PC-9 (cell line): ENCODE results near the gene HEMK1. TPM values are rescaled to one million over a fixed set of nuclear protein-coding genes. Genes with fewer than 3 reads are reported as not detected.
A peak's percentile ranks its signal among the peaks of the same experiment; 100 is the strongest.

Experiments used
- BruUV-seq: library from RNA; stranded (reverse); fragments of 400-500 nt; replicated peaks from 2 replicates; lab custom pipeline; 2021; lab: Mats Ljungman, UMichigan
- CTCF ChIA-PET: fragments of 300-600 bp; sonication (Branson Sonifier 250); formaldehyde crosslinking; loops from one replicate; lab custom pipeline; 2022; ENCODE audit warnings: antibody characterized with exemption; lab: Charles Lee
- POLR2A ChIA-PET: fragments of 300-600 bp; sonication (Branson Sonifier 250); formaldehyde crosslinking; loops from one replicate; lab custom pipeline; 2022; ENCODE audit warnings: antibody characterized with exemption; ENCODE audit not compliant: unreplicated experiment; lab: Charles Lee
- DNase-seq, 2 experiments: peaks; one replicate each; pipeline versions ENCODE4 v3.0.0 to v3.0.0-alpha.2; 2015 to 2022; ENCODE audit warnings: mixed read lengths in 1 of 2
- H2AFZ ChIP-seq: fragments of 200-600 bp; sonication (generic); 2 replicates; pipeline ENCODE4 v1.8.1; 2017; ENCODE audit warnings: antibody characterized with exemption
- H3F3A ChIP-seq: fragments of 200-600 bp; sonication (generic); 2 replicates; pipeline ENCODE4 v1.8.1; 2017; ENCODE audit warnings: antibody characterized with exemption, mild to moderate bottlenecking, low read depth; ENCODE audit not compliant: insufficient read depth
- H3K27ac ChIP-seq: fragments of 200-600 bp; sonication (generic); 2 replicates; pipeline ENCODE4 v1.6.1; 2016; ENCODE audit warnings: mixed run types
- H3K27me3 ChIP-seq: fragments of 200-600 bp; sonication (generic); 2 replicates; pipeline ENCODE4 v1.6.1; 2016; ENCODE audit warnings: low read depth, mixed run types; ENCODE audit not compliant: insufficient read depth
- H3K36me3 ChIP-seq: fragments of 200-600 bp; sonication (generic); 2 replicates; pipeline ENCODE4 v1.6.1; 2016; ENCODE audit warnings: low read depth, mixed run types
- H3K4me1 ChIP-seq: fragments of 200-600 bp; sonication (generic); replicated peaks from 2 replicates; pipeline ENCODE4 v1.6.1; 2016; ENCODE audit warnings: mixed run types; ENCODE audit not compliant: insufficient read depth
- H3K4me2 ChIP-seq: fragments of 200-600 bp; sonication (generic); 2 replicates; pipeline ENCODE4 v1.6.1; 2017; ENCODE audit warnings: mixed run types
- H3K4me3 ChIP-seq: fragments of 200-600 bp; sonication (generic); 2 replicates; pipeline ENCODE4 v1.6.1; 2016; ENCODE audit warnings: mixed run types
- H3K79me2 ChIP-seq: fragments of 200-600 bp; sonication (generic); 2 replicates; pipeline ENCODE4 v1.6.1; 2017; ENCODE audit warnings: low read depth, mixed run types
- H3K9me2 ChIP-seq: fragments of 200-600 bp; sonication (generic); 2 replicates; pipeline ENCODE4 v1.8.1; 2017; ENCODE audit warnings: mild to moderate bottlenecking; ENCODE audit not compliant: insufficient read depth
- H3K9me3 ChIP-seq: fragments of 200-600 bp; sonication (generic); 2 replicates; pipeline ENCODE4 v1.8.1; 2016; ENCODE audit warnings: low read depth; ENCODE audit not compliant: insufficient read depth
- H4K20me1 ChIP-seq: fragments of 200-600 bp; sonication (generic); 2 replicates; pipeline ENCODE4 v1.8.1; 2017; ENCODE audit not compliant: insufficient read depth
- EZH2 ChIP-seq: fragments of 200-600 bp; sonication (generic); IDR thresholded peaks from 2 replicates; pipeline ENCODE4 v1.8.0; 2017; ENCODE audit warnings: antibody characterized with exemption, low read depth
- intact Hi-C: fragments of 100-400 bp; cut with micrococcal nuclease; formaldehyde crosslinking; loops from one replicate; pipeline ENCODE4 v1.10.0; 2022; ENCODE audit not compliant: unreplicated experiment
- total RNA-seq: library from RNA; stranded (reverse); gene quantifications from 2 replicates; pipeline ENCODE4 v1.2.3, GENCODE V29; 2021
- TF ChIP-seq, protein P1 (sequence below): fragments of 200-600 bp; sonication (generic); conservative IDR thresholded peaks from 2 replicates; pipeline ENCODE4 v1.6.1; 2017; ENCODE audit warnings: mixed run types, antibody characterized with exemption, mild to moderate bottlenecking, moderate library complexity

The HEMK1 gene
- total RNA-seq, 1 experiment from 2014 or later: 20.6 TPM

DNA sequence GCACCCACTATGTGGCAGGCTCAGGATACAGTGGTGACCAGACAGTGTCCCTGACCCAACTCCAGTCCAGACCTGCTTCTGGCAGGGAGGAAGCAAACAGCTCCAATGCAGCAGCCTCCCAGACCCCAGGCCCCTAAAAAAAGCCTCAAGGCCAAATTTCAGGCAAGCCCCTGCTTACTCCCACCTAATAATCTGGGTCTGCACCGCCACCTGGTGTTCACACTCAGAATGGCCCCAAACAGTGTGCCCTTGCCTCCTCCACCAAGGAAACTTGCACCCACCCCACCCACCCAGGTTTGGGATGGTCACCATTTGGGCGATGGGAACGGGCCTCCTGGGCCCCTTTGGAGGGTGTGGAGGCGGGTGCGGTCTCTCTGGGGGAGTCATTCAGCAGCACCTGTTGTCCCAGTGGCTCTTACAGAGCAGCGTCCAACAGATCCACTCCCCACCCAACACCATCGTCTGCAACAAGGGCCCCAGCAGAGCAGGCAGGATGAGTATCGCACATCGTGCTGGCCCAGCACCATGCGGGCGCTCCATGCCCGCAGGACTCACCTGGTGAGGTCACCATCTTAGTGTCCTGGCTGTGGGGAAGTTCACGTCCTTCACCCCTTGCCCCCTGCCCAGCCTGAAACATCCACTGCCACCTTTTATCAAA, 19.1 kb upstream of the HEMK1 start:
- Histone ChIP-seq H3K36me3 (no peaks in the 10 kb centered on the region), H3K79me2 (no peaks in the 10 kb centered on the region), H2AFZ (no peak overlapping the region), H3K9me3 (no peaks in the 10 kb centered on the region), H3F3A (no peaks in the 10 kb centered on the region), H3K4me2 (no peak overlapping the region), H3K27ac (no peak overlapping the region), H3K9me2 (no peaks in the 10 kb centered on the region), H3K4me3 (no peak overlapping the region), H4K20me1 (no peaks in the 10 kb centered on the region), H3K27me3 (no peaks in the 10 kb centered on the region), H3K4me1 (no peaks in the 10 kb centered on the region)
- CTCF ChIA-PET: no interaction called here
- POLR2A ChIA-PET: no interaction called here
- intact Hi-C loops: loop anchor here (1.0 to 10.0 kb wide), 3 partner anchors 203 to 425 kb away; no protein-coding TSS in a partner anchor
- DNase-seq: peak in 1 of 2 experiments; percentile 63
- TF ChIP-seq, protein P1, sequence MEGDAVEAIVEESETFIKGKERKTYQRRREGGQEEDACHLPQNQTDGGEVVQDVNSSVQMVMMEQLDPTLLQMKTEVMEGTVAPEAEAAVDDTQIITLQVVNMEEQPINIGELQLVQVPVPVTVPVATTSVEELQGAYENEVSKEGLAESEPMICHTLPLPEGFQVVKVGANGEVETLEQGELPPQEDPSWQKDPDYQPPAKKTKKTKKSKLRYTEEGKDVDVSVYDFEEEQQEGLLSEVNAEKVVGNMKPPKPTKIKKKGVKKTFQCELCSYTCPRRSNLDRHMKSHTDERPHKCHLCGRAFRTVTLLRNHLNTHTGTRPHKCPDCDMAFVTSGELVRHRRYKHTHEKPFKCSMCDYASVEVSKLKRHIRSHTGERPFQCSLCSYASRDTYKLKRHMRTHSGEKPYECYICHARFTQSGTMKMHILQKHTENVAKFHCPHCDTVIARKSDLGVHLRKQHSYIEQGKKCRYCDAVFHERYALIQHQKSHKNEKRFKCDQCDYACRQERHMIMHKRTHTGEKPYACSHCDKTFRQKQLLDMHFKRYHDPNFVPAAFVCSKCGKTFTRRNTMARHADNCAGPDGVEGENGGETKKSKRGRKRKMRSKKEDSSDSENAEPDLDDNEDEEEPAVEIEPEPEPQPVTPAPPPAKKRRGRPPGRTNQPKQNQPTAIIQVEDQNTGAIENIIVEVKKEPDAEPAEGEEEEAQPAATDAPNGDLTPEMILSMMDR: peak; percentile 72
- no peak for TF ChIP-seq EZH2
- BruUV-seq: no TSS peak

DNA sequence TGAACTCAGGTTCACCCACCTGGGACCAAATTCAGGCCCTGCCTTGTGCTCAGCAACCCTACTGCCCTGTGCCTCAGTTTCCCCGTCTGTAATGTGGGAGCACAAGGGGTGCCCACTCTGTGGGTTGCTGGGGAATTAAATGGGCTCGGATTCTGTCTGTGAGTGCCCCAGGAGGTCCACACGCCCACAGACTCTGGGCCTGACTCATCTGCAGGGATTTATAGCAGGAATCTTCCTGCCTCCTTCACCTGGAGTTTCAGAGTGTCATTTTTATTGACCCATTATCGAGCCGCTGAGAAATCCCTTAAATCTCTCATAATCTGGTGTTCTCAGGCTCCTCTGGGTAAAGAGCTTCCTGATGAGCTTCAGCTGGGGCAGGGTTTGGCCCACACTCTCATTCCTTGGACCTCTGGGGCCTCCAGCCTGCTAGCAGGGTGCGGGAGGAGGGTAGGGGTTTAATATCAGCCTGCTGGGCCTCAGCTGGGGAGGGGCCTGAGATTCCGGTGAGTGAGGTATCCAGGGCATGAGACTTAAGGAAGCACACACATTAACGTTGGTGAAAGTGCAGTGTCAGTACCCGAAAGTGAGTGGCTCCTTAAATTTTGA, 18.2 kb upstream of the HEMK1 start:
- no peaks in the 10 kb centered on the region; the same call in 1 of the 2 replicates for H3K27me3 ChIP-seq
- no peak for TF ChIP-seq EZH2
- TF ChIP-seq, protein P1: no peak
- no peaks in the 10 kb centered on the region for H3K4me1 ChIP-seq
- no TSS peak for BruUV-seq
- H3K36me3 ChIP-seq: no peaks in the 10 kb centered on the region
- H3K9me3 ChIP-seq: no peaks in the 10 kb centered on the region
- H3F3A ChIP-seq: no peaks in the 10 kb centered on the region
- no peak overlapping the region for H3K27ac ChIP-seq
- H3K4me2 ChIP-seq: no peak overlapping the region
- intact Hi-C loops: loop anchor here (1.0 to 10.0 kb wide), 3 partner anchors 63 to 426 kb away; no protein-coding TSS in a partner anchor
- no peaks in the 10 kb centered on the region for H3K79me2 ChIP-seq
- ChIA-PET POLR2A (no interaction called here), CTCF (interaction anchor here (0.7 kb wide), 1 partner anchor 77 kb away, joined by 3 read pairs; no protein-coding TSS in a partner anchor)
- no peaks in the 10 kb centered on the region for H3K9me2 ChIP-seq
- DNase-seq: no peak
- no peak overlapping the region for H2AFZ ChIP-seq
- H3K4me3 ChIP-seq: no peak overlapping the region
- no peaks in the 10 kb centered on the region for H4K20me1 ChIP-seq

DNA sequence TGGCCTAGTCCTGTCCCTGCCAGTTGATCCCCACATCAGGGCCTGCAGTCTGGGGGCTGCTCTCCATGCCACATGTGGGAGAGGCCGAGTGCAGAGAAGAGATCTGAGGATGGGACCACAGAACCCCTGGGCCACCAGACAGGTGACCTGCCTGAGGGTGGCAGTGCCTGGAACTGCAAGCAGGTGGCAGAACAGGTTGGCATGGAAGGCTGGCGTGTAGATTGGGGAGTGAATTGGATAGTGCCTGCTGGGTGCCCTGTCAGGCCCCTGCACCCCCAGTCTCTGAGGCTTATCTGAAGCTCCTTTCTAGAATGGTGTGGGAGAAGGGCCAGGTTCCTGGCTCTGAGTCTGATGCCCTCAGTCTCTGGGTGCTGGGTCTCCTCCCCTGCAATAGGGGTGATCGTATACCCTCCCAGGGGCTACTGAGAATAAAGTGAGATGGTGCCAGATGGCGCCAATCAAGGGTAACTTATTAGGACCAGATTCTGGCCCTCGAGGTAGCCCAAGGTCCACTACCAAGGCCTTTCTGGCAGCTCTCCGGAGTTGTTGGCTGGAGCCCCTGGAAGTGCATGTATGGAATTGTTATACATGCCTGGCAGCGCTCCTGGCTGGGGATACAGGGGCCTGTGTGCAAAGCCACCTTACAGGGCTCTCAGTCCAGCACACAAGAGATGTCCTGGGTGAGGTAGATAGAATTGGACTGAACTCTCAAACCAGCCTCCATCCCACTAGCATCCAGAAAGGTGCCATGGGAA, 17.5 kb upstream of the HEMK1 start:
- Histone ChIP-seq H3K9me3 (no peaks in the 10 kb centered on the region), H3F3A (no peaks in the 10 kb centered on the region), H3K4me1 (no peaks in the 10 kb centered on the region), H2AFZ (no peak overlapping the region), H4K20me1 (no peaks in the 10 kb centered on the region), H3K27ac (no peak overlapping the region), H3K4me2 (no peak overlapping the region), H3K4me3 (no peak overlapping the region), H3K27me3 (no peaks in the 10 kb centered on the region; the same call in 1 of the 2 replicates), H3K79me2 (no peaks in the 10 kb centered on the region), H3K36me3 (no peaks in the 10 kb centered on the region), H3K9me2 (no peaks in the 10 kb centered on the region)
- intact Hi-C loops: loop anchor here (1.0 to 10.0 kb wide), 3 partner anchors 62 to 427 kb away; no protein-coding TSS in a partner anchor
- ChIA-PET POLR2A (no interaction called here), CTCF (interaction anchor here (0.7 to 0.8 kb wide), 2 partner anchors 58 to 76 kb away, joined by 3 read pairs; no protein-coding TSS in a partner anchor)
- no TSS peak for BruUV-seq
- DNase-seq: peak in 1 of 2 experiments; percentile 32
- no peak for TF ChIP-seq EZH2
- TF ChIP-seq, protein P1: no peak; the same call in 1 of the 2 replicates
